ENCODE measurements around the gene CD274. TPM values are rescaled to one million over a fixed set of nuclear protein-coding genes. Genes with fewer than 3 reads are reported as not detected.

Gene CD274
- total and polyA plus RNA-seq, 10 of the 15 experiments (the other 5 are each of a cell fraction or from before 2014, with no cell fraction given) = 9.4 to 128 (median 24.6) TPM

GRCh38 chr9:5493679-5494511, 43.6 kb downstream of the CD274 start (continued):
- TF ChIP-seq IRF3 (IDR thresholded peaks at IDR 0.05) = no peak
- TF ChIP-seq NKRF (conservative IDR thresholded peaks at IDR 0.05) = no peak
- TF ChIP-seq RCOR1 (conservative IDR thresholded peaks at IDR 0.05; ENCODE audit: low read depth, low read length) = 0 out of 2 replicates have a peak, but pooled peaks have one; percentile 14
- no peak for TF ChIP-seq TARDBP (IDR thresholded peaks at IDR 0.05; ENCODE audit: borderline replicate concordance)
- TF ChIP-seq SP1 (IDR thresholded peaks at IDR 0.05; ENCODE audit: low read depth, low read length) = no peak
- TF ChIP-seq HDAC6 (IDR thresholded peaks at IDR 0.05; ENCODE audit: unreplicated experiment) = no peak
- peak; percentile 47 for TF ChIP-seq RAD51 (IDR thresholded peaks at IDR 0.05)
- no peak for TF ChIP-seq NFXL1 (IDR thresholded peaks at IDR 0.05; ENCODE audit: borderline replicate concordance)
- TF ChIP-seq RAD21 (IDR thresholded peaks at IDR 0.05; ENCODE audit: insufficient read depth, low read depth, low read length) = 0 out of 2 replicates have a peak, but pooled peaks have one; percentile 9
- TF ChIP-seq FOXK2 (IDR thresholded peaks at IDR 0.05) = no peak
- TF ChIP-seq MAX (IDR thresholded peaks at IDR 0.05; ENCODE audit: low read depth, low read length) = no peak
- TF ChIP-seq CBX3 (IDR thresholded peaks at IDR 0.05; ENCODE audit: borderline replicate concordance, low read depth) = no peak
- no peak for TF ChIP-seq IRF5 (IDR thresholded peaks at IDR 0.05; ENCODE audit: borderline replicate concordance)
- TF ChIP-seq ELK1 (IDR thresholded peaks at IDR 0.05; ENCODE audit: low read depth, low read length) = no peak
- peak; percentile 100 for TF ChIP-seq BACH1 (IDR thresholded peaks at IDR 0.05; ENCODE audit: borderline replicate concordance)
- peak in 1 of 2 experiments; percentile 40; a peak in 1 of 4 replicates for TF ChIP-seq SRF (IDR thresholded peaks at IDR 0.05; ENCODE audit: low read depth in 2 of 2, low read length in 2 of 2)
- TF ChIP-seq JUND (IDR thresholded peaks at IDR 0.05; ENCODE audit: low read depth, low read length) = peak; percentile 60; the same call in 1 of the 2 replicates
- TF ChIP-seq NFYA (IDR thresholded peaks at IDR 0.05; ENCODE audit: borderline replicate concordance, low read depth, low read length) = no peak
- peak; percentile 93 for TF ChIP-seq ATF2 (IDR thresholded peaks at IDR 0.05; ENCODE audit: low read length)
- peak in 1 of 2 experiments; percentile 84; a peak in 2 of 4 replicates for TF ChIP-seq ETV6 (conservative IDR thresholded peaks at IDR 0.05 in 1 of 2, IDR thresholded peaks at IDR 0.05 in 1 of 2; ENCODE audit: borderline replicate concordance in 1 of 2, low read depth in 1 of 2)
- TF ChIP-seq GABPA (IDR thresholded peaks at IDR 0.05; ENCODE audit: low read depth) = no peak
- TF ChIP-seq KAT2A (conservative IDR thresholded peaks at IDR 0.05; ENCODE audit: control insufficient read depth, low read depth, low read length) = no peak

All from GM12878 (cell line).